Measurements from ENCODE around the gene CTNNBIP1.

Gene CTNNBIP1

GRCh38 chr1:9826087-9826486, 84.0 kb downstream of the CTNNBIP1 start:
- TF ChIP-seq CTCF (IDR thresholded peaks at IDR 0.05; ENCODE audit: low read length) (no peak), EZH2 (IDR thresholded peaks at IDR 0.05; ENCODE audit: borderline replicate concordance, low read length) (no peak)
- Histone ChIP-seq H3K36me3 (ENCODE audit: insufficient read depth, low read length) (peaks cover 10% of the 10 kb centered on the region), H3K27ac (ENCODE audit: low read depth, low read length, poor library complexity, severe bottlenecking) (no peak overlapping the region), H4K20me1 (ENCODE audit: insufficient read depth, low read length) (no peaks in the 10 kb centered on the region), H3K4me1 (ENCODE audit: insufficient read depth, low read length, severe bottlenecking) (peaks cover 34% of the 10 kb centered on the region), H3K4me2 (ENCODE audit: low read length) (no peak overlapping the region), H2AFZ (ENCODE audit: low read length) (no peak overlapping the region), H3K9me2 (ENCODE audit: low read depth, low read length) (no peaks in the 10 kb centered on the region), H3K79me2 (ENCODE audit: insufficient read depth, low read length) (peaks cover 23% of the 10 kb centered on the region), H3F3A (ENCODE audit: insufficient read depth, low read length) (0 out of 2 replicates have a peak, but pooled peaks cover 9% of the 10 kb centered on the region), H3K9me3 (ENCODE audit: low read length) (no peaks in the 10 kb centered on the region), H3K27me3 (ENCODE audit: insufficient read depth, low read length) (no peaks in the 10 kb centered on the region), H3K9ac (ENCODE audit: low read length) (no peak overlapping the region), H3K4me3 (ENCODE audit: low read depth, low read length, poor library complexity, severe bottlenecking) (no peak overlapping the region)

- Histone ChIP-seq H3K9ac (ENCODE audit: low read length) (no peak overlapping the region), H3K36me3 (ENCODE audit: insufficient read depth, low read length) (peaks cover 10% of the 10 kb centered on the region), H3K27ac (ENCODE audit: low read depth, low read length, poor library complexity, severe bottlenecking) (no peak overlapping the region), H3K4me2 (ENCODE audit: low read length) (peak overlapping the region; percentile 76), H2AFZ (ENCODE audit: low read length) (no peak overlapping the region), H3K9me2 (ENCODE audit: low read depth, low read length) (no peaks in the 10 kb centered on the region), H3K4me1 (ENCODE audit: insufficient read depth, low read length, severe bottlenecking) (peaks cover 41% of the 10 kb centered on the region), H3K79me2 (ENCODE audit: insufficient read depth, low read length) (peaks cover 30% of the 10 kb centered on the region), H3K27me3 (ENCODE audit: insufficient read depth, low read length) (no peaks in the 10 kb centered on the region), H4K20me1 (ENCODE audit: insufficient read depth, low read length) (no peaks in the 10 kb centered on the region), H3K4me3 (ENCODE audit: low read depth, low read length, poor library complexity, severe bottlenecking) (no peak overlapping the region), H3F3A (ENCODE audit: insufficient read depth, low read length) (0 out of 2 replicates have a peak, but pooled peaks cover 9% of the 10 kb centered on the region), H3K9me3 (ENCODE audit: low read length) (no peaks in the 10 kb centered on the region)
- TF ChIP-seq CTCF (IDR thresholded peaks at IDR 0.05; ENCODE audit: low read length), result no peak
- no peak for TF ChIP-seq EZH2 (IDR thresholded peaks at IDR 0.05; ENCODE audit: borderline replicate concordance, low read length)
These were observed 84.7 kb downstream of the CTNNBIP1 start for GRCh38 chr1:9825093-9826074.

- H2AFZ ChIP-seq (ENCODE audit: low read length), result no peak overlapping the region
- peak overlapping the region; percentile 65; the same call in 1 of the 2 replicates for H3K9ac ChIP-seq (ENCODE audit: low read length)
- peaks cover 37% of the 10 kb centered on the region for H3K79me2 ChIP-seq (ENCODE audit: insufficient read depth, low read length)
- no peaks in the 10 kb centered on the region for H4K20me1 ChIP-seq (ENCODE audit: insufficient read depth, low read length)
- H3F3A ChIP-seq (ENCODE audit: insufficient read depth, low read length), result 0 out of 2 replicates have a peak, but pooled peaks cover 9% of the 10 kb centered on the region
- peak overlapping the region; percentile 76 for H3K4me2 ChIP-seq (ENCODE audit: low read length)
- H3K27ac ChIP-seq (ENCODE audit: low read depth, low read length, poor library complexity, severe bottlenecking), result peak overlapping the region; percentile 25
- no peaks in the 10 kb centered on the region for H3K27me3 ChIP-seq (ENCODE audit: insufficient read depth, low read length)
- H3K4me3 ChIP-seq (ENCODE audit: low read depth, low read length, poor library complexity, severe bottlenecking), result peak overlapping the region; percentile 63
- H3K4me1 ChIP-seq (ENCODE audit: insufficient read depth, low read length, severe bottlenecking), result peaks cover 48% of the 10 kb centered on the region
- TF ChIP-seq CTCF (IDR thresholded peaks at IDR 0.05; ENCODE audit: low read length) (no peak), EZH2 (IDR thresholded peaks at IDR 0.05; ENCODE audit: borderline replicate concordance, low read length) (no peak)
- no peaks in the 10 kb centered on the region for H3K9me3 ChIP-seq (ENCODE audit: low read length)
- peaks cover 13% of the 10 kb centered on the region for H3K36me3 ChIP-seq (ENCODE audit: insufficient read depth, low read length)
- H3K9me2 ChIP-seq (ENCODE audit: low read depth, low read length), result no peaks in the 10 kb centered on the region
These were observed 85.4 kb downstream of the CTNNBIP1 start for GRCh38 chr1:9824702-9825089.
